SK-N-SH (cell line): ENCODE data around the gene EFEMP2. TPM values are rescaled to one million over a fixed set of nuclear protein-coding genes. Genes with fewer than 3 reads are reported as not detected.
A peak's percentile ranks its signal among the peaks of the same experiment; 100 is the strongest.

Experiments
- CTCF ChIA-PET: fragments of 300-600, 350-600 bp; formaldehyde crosslinking; extraction: SDS; loops from one replicate; lab custom pipeline; 2021; lab: Yijun Ruan, JAX
- POLR2A ChIA-PET: fragments of 350-600 bp; sonication (Branson Sonifier 250); formaldehyde crosslinking; extraction: SDS; loops from one replicate; lab custom pipeline; 2020; ENCODE audit warnings: antibody characterized with exemption, inconsistent platforms; lab: Yijun Ruan, JAX
- DNase-seq: peaks from one replicate; pipeline ENCODE4 v3.0.0; 2012
- H2AFZ ChIP-seq: fragments of 200-600 bp; sonication (generic); 2 replicates; pipeline ENCODE4 v1.8.1; 2016; ENCODE audit warnings: antibody characterized with exemption, mild to moderate bottlenecking, low read depth
- H3F3A ChIP-seq: fragments of 200-600 bp; sonication (generic); replicated peaks from 2 replicates; pipeline ENCODE3; 2016; ENCODE audit warnings: antibody characterized with exemption, mild to moderate bottlenecking; ENCODE audit not compliant: insufficient read depth
- H3K27ac ChIP-seq, 2 experiments: fragments of 200-500 bp in 1 of 2; fragments of 200-600 bp in 1 of 2; sonication (Bioruptor generic) in 1 of 2; sonication (generic), shearing (Covaris generic) in 1 of 2; 2 replicates each; pipeline versions ENCODE4 v1.5.1 to v1.6.1; 2014 to 2016; ENCODE audit warnings: low read depth in 2 of 2, inconsistent platforms in 1 of 2, low read length in 1 of 2, mild to moderate bottlenecking in 1 of 2, mixed read lengths in 1 of 2
- H3K27me3 ChIP-seq: fragments of 200-600 bp; sonication (generic), shearing (Covaris generic); 2 replicates; pipeline ENCODE4 v1.6.1; 2016; ENCODE audit warnings: mixed run types; ENCODE audit not compliant: insufficient read depth
- H3K36me3 ChIP-seq, 2 experiments: fragments of 200-500 bp in 1 of 2; fragments of 200-600 bp in 1 of 2; sonication (Bioruptor generic) in 1 of 2; sonication (generic) in 1 of 2; replicated peaks in 1 of 2; 2 replicates each; pipeline versions ENCODE3 to v1.5.1; 2014 to 2016; ENCODE audit warnings: low read length in 1 of 2, mild to moderate bottlenecking in 1 of 2; ENCODE audit not compliant: insufficient read depth in 2 of 2, control insufficient read depth in 1 of 2
- H3K4me1 ChIP-seq, 2 experiments: fragments of 200-500 bp in 1 of 2; fragments of 200-600 bp in 1 of 2; sonication (Bioruptor generic) in 1 of 2; sonication (generic), shearing (Covaris generic) in 1 of 2; 2 replicates each; pipeline versions ENCODE4 v1.5.1 to v1.6.1; 2014 to 2016; ENCODE audit warnings: low read depth in 1 of 2, low read length in 1 of 2, mixed run types in 1 of 2; ENCODE audit not compliant: insufficient read depth in 2 of 2, control insufficient read depth in 1 of 2
- H3K4me2 ChIP-seq: fragments of 200-600 bp; sonication (generic), shearing (Covaris generic); 2 replicates; pipeline ENCODE4 v1.6.1; 2017; ENCODE audit warnings: mixed run types
- H3K4me3 ChIP-seq, 2 experiments: fragments of 200-500 bp in 1 of 2; fragments of 200-600 bp in 1 of 2; sonication (Bioruptor generic) in 1 of 2; sonication (generic), shearing (Covaris generic) in 1 of 2; 2 replicates each; pipeline versions ENCODE4 v1.5.1 to v1.8.1; 2014 to 2016; ENCODE audit warnings: low read depth in 2 of 2, inconsistent platforms in 1 of 2, low read length in 1 of 2, mild to moderate bottlenecking in 1 of 2, mixed read lengths in 1 of 2, moderate library complexity in 1 of 2
- H3K79me2 ChIP-seq: fragments of 200-600 bp; sonication (generic); 2 replicates; pipeline ENCODE4 v1.8.1; 2017; ENCODE audit warnings: mild to moderate bottlenecking; ENCODE audit not compliant: insufficient read depth
- H3K9ac ChIP-seq: fragments of 200-600 bp; sonication (generic); 2 replicates; pipeline ENCODE4 v1.6.1; 2017; ENCODE audit warnings: mixed run types
- H3K9me2 ChIP-seq: fragments of 200-600 bp; sonication (generic); 2 replicates; pipeline ENCODE4 v1.6.1; 2017; ENCODE audit warnings: mixed run types
- H3K9me3 ChIP-seq: fragments of 200-600 bp; sonication (generic); 2 replicates; pipeline ENCODE4 v1.6.1; 2017; ENCODE audit warnings: mixed run types, mild to moderate bottlenecking, moderate library complexity
- H4K20me1 ChIP-seq: fragments of 200-600 bp; sonication (generic); 2 replicates; pipeline ENCODE4 v1.6.1; 2017; ENCODE audit warnings: mild to moderate bottlenecking, mixed run types; ENCODE audit not compliant: insufficient read depth
- CHD2 ChIP-seq: fragments of 150-350 bp; IDR thresholded peaks from 2 replicates; pipeline ENCODE4 v1.6.1; 2018; ENCODE audit warnings: low read length; ENCODE audit not compliant: partially characterized antibody
- CTCF ChIP-seq: fragments of 200-600 bp; sonication (generic); IDR thresholded peaks from 2 replicates; pipeline ENCODE4 v1.6.1; 2017; ENCODE audit warnings: antibody characterized with exemption, mild to moderate bottlenecking, moderate library complexity
- EP300 ChIP-seq, 2 experiments: IDR thresholded peaks; 2 replicates each; pipeline versions ENCODE4 v1.4.0 to v1.6.1; 2012; ENCODE audit warnings: borderline replicate concordance in 1 of 2, low read depth in 1 of 2, low read length in 1 of 2
- FOXM1 ChIP-seq: IDR thresholded peaks from 2 replicates; pipeline ENCODE4 v1.4.0; 2012; ENCODE audit warnings: low read depth, mild to moderate bottlenecking
- GATA2 ChIP-seq: sonication (generic); formaldehyde crosslinking; IDR thresholded peaks from 2 replicates; pipeline ENCODE4 v1.5.0; 2020; ENCODE audit warnings: mild to moderate bottlenecking, missing genetic modification reagents
- MXI1 ChIP-seq: IDR thresholded peaks from 2 replicates; pipeline ENCODE4 v1.6.1; 2012; ENCODE audit warnings: mild to moderate bottlenecking, low read depth, low read length, improper control_type of control experiment
- NFIC ChIP-seq: IDR thresholded peaks from 2 replicates; pipeline ENCODE4 v1.4.0; 2012; ENCODE audit warnings: borderline replicate concordance
- PBX3 ChIP-seq: IDR thresholded peaks from 2 replicates; pipeline ENCODE4; 2012
- POLR2AphosphoS5 ChIP-seq: IDR thresholded peaks from 2 replicates; pipeline ENCODE4 v1.6.1; 2012; ENCODE audit warnings: low read depth, low read length
- RCOR1 ChIP-seq: fragments of 150-350 bp; IDR thresholded peaks from 2 replicates; pipeline ENCODE4 v1.6.1; 2017; ENCODE audit warnings: antibody characterized with exemption, low read length
- RXRA ChIP-seq: IDR thresholded peaks from 2 replicates; pipeline ENCODE4 v1.4.0; 2012; ENCODE audit warnings: low read depth, mild to moderate bottlenecking, borderline replicate concordance
- SIN3A ChIP-seq: IDR thresholded peaks from 2 replicates; pipeline ENCODE4 v1.6.1; 2012; ENCODE audit warnings: low read depth, mild to moderate bottlenecking, low read length, moderate library complexity, borderline replicate concordance
- TEAD4 ChIP-seq: IDR thresholded peaks from 2 replicates; pipeline ENCODE4 v1.4.0; 2012; ENCODE audit warnings: mild to moderate bottlenecking, borderline replicate concordance; ENCODE audit not compliant: insufficient read depth
- USF1 ChIP-seq: IDR thresholded peaks from 2 replicates; pipeline ENCODE4 v1.4.0; 2012; ENCODE audit warnings: low read depth, borderline replicate concordance
- YY1 ChIP-seq: IDR thresholded peaks from 2 replicates; pipeline ENCODE4 v1.4.0; 2012; ENCODE audit warnings: low read depth, mild to moderate bottlenecking
- WGBS: methylation state at CpG from one replicate; pipeline ENCODE4 v1.1.6; 2017; ENCODE audit warnings: low lambda C conversion rate; 5-methylcytosine and 5-hydroxymethylcytosine counted together
- polyA plus RNA-seq, 3 experiments: library from polyadenylated mRNA; depleted of rRNA; stranded (reverse); fragments of >200 nt; gene quantifications; 2 replicates each; pipeline ENCODE4 v1.2.3, GENCODE V29; 2012
- TF ChIP-seq, protein P1 (sequence below): IDR thresholded peaks from 2 replicates; pipeline ENCODE4 v1.4.0; 2012; ENCODE audit warnings: low read depth
- TF ChIP-seq, protein P2 (sequence below): IDR thresholded peaks from 2 replicates; pipeline ENCODE4 v1.4.0; 2012; ENCODE audit warnings: low read depth, borderline replicate concordance

The EFEMP2 gene
- polyA plus RNA-seq, 1 of the 3 experiments (the other 2 are of a cell fraction) = 203 TPM

- Histone ChIP-seq H3K4me1 (peaks cover 0 to 7% of the 10 kb centered on the region in 2 experiments; a peak in 1 of 4 replicates), H3K27me3 (no peaks in the 10 kb centered on the region), H3K36me3 (peaks cover 25 to 36% of the 10 kb centered on the region in 2 experiments), H4K20me1 (peaks cover 28% of the 10 kb centered on the region), H3K4me2 (no peak overlapping the region), H3K9me3 (no peaks in the 10 kb centered on the region), H3K4me3 (no peak overlapping the region), H3F3A (peaks cover 47% of the 10 kb centered on the region), H3K79me2 (peaks cover 13% of the 10 kb centered on the region), H3K9ac (no peak overlapping the region), H3K27ac (no peak overlapping the region), H3K9me2 (no peaks in the 10 kb centered on the region), H2AFZ (no peak overlapping the region)
- DNase-seq = peak; percentile 37
- 73% methylated on average over 15 of the region's 16 CpGs for WGBS
- ChIA-PET POLR2A (interaction anchor here (0.6 to 2.7 kb wide), 5 partner anchors 10 to 235 kb away, joined by 3 to 13 read pairs (median 3); partner anchors contain the start of genes MUS81, PCNX3 and SNX32), CTCF (interaction anchor here (1.0 to 5.3 kb wide), 9 partner anchors 11 to 138 kb away, joined by 3 to 30 read pairs (median 4); partner anchors contain the start of genes FIBP, KAT5, MUS81 and SNX32)
- TF ChIP-seq MXI1 = no peak
- no peak for TF ChIP-seq CHD2
- TF ChIP-seq RCOR1 = no peak
- no peak for TF ChIP-seq CTCF
- no peak for TF ChIP-seq TEAD4
Observed at GRCh38 chr11:65849771-65850216, 22.8 kb downstream of the EFEMP2 start.

GRCh38 chr11:65849366-65849765, 23.2 kb downstream of the EFEMP2 start:
- Histone ChIP-seq H3F3A (peaks cover 42% of the 10 kb centered on the region), H3K9ac (no peak overlapping the region), H4K20me1 (peaks cover 24% of the 10 kb centered on the region), H3K79me2 (peaks cover 9% of the 10 kb centered on the region), H3K9me3 (no peaks in the 10 kb centered on the region)
- TF ChIP-seq USF1 (no peak), RCOR1 (no peak), CHD2 (no peak), MXI1 (no peak), GATA2 (CRISPR knock-in tag) (no peak), FOXM1 (no peak), YY1 (no peak), SIN3A (no peak), TEAD4 (no peak), EP300 (IDR thresholded peaks at IDR 0.05; ENCODE audit: borderline replicate concordance in 1 of 2, low read depth in 1 of 2, low read length in 1 of 2) (no peak), CTCF (no peak), POLR2AphosphoS5 (no peak), RXRA (no peak), NFIC (no peak), PBX3 (no peak)
- TF ChIP-seq, protein P1, sequence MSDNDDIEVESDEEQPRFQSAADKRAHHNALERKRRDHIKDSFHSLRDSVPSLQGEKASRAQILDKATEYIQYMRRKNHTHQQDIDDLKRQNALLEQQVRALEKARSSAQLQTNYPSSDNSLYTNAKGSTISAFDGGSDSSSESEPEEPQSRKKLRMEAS = no peak
- TF ChIP-seq, protein P2, sequence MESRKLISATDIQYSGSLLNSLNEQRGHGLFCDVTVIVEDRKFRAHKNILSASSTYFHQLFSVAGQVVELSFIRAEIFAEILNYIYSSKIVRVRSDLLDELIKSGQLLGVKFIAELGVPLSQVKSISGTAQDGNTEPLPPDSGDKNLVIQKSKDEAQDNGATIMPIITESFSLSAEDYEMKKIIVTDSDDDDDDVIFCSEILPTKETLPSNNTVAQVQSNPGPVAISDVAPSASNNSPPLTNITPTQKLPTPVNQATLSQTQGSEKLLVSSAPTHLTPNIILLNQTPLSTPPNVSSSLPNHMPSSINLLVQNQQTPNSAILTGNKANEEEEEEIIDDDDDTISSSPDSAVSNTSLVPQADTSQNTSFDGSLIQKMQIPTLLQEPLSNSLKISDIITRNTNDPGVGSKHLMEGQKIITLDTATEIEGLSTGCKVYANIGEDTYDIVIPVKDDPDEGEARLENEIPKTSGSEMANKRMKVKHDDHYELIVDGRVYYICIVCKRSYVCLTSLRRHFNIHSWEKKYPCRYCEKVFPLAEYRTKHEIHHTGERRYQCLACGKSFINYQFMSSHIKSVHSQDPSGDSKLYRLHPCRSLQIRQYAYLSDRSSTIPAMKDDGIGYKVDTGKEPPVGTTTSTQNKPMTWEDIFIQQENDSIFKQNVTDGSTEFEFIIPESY = no peak
- TF ChIP-seq, all 33 proteins: peak for 0
- H3K4me3 ChIP-seq = no peak overlapping the region
- H3K9me2 ChIP-seq = no peaks in the 10 kb centered on the region
- H3K27ac ChIP-seq = no peak overlapping the region
- ChIA-PET POLR2A (interaction anchor here (0.6 to 2.7 kb wide), 3 partner anchors 11 to 70 kb away, joined by 3 to 13 read pairs (median 3); partner anchors contain the start of gene MUS81), CTCF (interaction anchor here (1.3 to 5.3 kb wide), 6 partner anchors 11 to 138 kb away, joined by 3 to 30 read pairs (median 4); partner anchors contain the start of genes FIBP, KAT5 and MUS81)
- no peak overlapping the region for H2AFZ ChIP-seq
- WGBS = 67% methylated on average over 8 of the region's 8 CpGs
- H3K36me3 ChIP-seq = peaks cover 21 to 31% of the 10 kb centered on the region in 2 experiments
- H3K27me3 ChIP-seq = no peaks in the 10 kb centered on the region
- H3K4me1 ChIP-seq = peaks cover 0 to 7% of the 10 kb centered on the region in 2 experiments; a peak in 1 of 4 replicates
- no peak overlapping the region for H3K4me2 ChIP-seq
- peak; percentile 12 for DNase-seq
